Measurements from ENCODE around the gene GPLD1.

Gene GPLD1

DNA sequence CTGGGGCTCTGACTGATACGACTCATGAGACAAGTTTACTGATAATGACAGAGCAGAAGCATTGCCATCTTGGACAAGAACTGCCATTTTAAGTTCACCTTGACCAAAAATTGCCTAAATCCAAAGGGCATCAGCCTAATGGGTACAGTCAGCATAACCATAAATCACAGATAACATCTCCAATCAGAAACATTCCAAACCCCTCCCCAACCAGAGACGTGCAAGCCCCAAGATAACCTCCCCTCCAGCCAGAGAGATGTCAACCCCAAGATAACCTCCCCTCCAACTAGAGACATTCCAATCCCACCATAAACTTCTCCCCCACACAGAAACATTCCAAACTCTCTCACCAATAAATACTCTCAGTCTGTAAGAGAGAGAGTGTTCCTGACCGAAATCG, 10.5 kb downstream of the GPLD1 start:
- Histone ChIP-seq H3K36me3 (ENCODE audit: control insufficient read depth, insufficient read depth, low read length) (no peaks in the 10 kb centered on the region), H3K9ac (ENCODE audit: low read length) (no peak overlapping the region), H3K27me3 (ENCODE audit: control insufficient read depth, insufficient read depth, low read length) (no peaks in the 10 kb centered on the region), H3K27ac (ENCODE audit: low read depth, low read length) (no peak overlapping the region), H3K4me1 (ENCODE audit: control insufficient read depth, insufficient read depth, low read length) (no peaks in the 10 kb centered on the region), H3K4me3 (ENCODE audit: low read depth, low read length) (no peak overlapping the region), H3K9me3 (ENCODE audit: control insufficient read depth, insufficient read depth, low read depth, low read length) (peaks cover 10% of the 10 kb centered on the region)

DNA sequence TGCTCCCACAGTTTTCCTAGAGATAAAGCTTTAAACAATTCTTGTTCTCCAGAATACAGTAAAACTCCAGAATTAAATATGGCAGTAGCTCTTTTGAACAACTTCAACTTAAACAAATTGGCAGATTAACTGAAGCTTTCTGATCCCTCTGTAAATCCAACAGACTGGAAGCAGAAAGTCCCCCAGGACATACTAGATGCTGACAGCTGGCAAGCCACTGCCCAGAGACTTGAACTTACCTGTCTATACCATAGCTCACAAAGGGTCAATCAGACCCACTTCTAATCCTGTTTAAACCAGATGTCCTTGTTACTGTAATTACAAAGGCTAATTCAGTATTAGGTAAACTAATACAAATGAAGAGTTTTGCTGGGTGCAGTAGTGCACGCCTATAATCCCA, 12.3 kb downstream of the GPLD1 start:
- peaks cover 10% of the 10 kb centered on the region for H3K9me3 ChIP-seq (ENCODE audit: control insufficient read depth, insufficient read depth, low read depth, low read length)
- H3K27ac ChIP-seq (ENCODE audit: low read depth, low read length) = no peak overlapping the region
- no peak overlapping the region for H3K9ac ChIP-seq (ENCODE audit: low read length)
- no peak overlapping the region for H3K4me3 ChIP-seq (ENCODE audit: low read depth, low read length)
- no peaks in the 10 kb centered on the region for H3K27me3 ChIP-seq (ENCODE audit: control insufficient read depth, insufficient read depth, low read length)
- no peaks in the 10 kb centered on the region for H3K4me1 ChIP-seq (ENCODE audit: control insufficient read depth, insufficient read depth, low read length)
- no peaks in the 10 kb centered on the region for H3K36me3 ChIP-seq (ENCODE audit: control insufficient read depth, insufficient read depth, low read length)

DNA sequence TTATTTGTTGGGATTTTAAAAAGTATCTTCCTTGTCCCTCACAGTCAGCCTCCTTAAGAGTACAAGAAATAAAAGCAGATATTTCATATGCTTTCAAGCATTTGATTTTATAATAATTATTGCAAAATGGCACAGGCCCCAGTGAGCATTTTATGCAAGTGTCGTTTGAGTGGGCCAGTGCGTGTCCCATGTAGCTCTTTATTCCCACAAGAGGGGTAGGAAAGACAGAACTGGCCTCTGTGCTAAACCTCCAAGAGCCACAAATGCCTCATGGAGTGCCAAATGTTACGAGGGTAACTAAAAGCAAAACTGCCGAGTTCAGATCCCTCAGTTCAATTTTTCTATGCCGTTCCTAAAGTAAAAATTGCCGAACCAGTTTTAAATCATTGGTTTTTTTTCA, 12.7 kb downstream of the GPLD1 start:
- no peak overlapping the region for H3K9ac ChIP-seq (ENCODE audit: low read length)
- peaks cover 10% of the 10 kb centered on the region for H3K9me3 ChIP-seq (ENCODE audit: control insufficient read depth, insufficient read depth, low read depth, low read length)
- H3K4me3 ChIP-seq (ENCODE audit: low read depth, low read length) = no peak overlapping the region
- H3K27me3 ChIP-seq (ENCODE audit: control insufficient read depth, insufficient read depth, low read length) = no peaks in the 10 kb centered on the region
- no peaks in the 10 kb centered on the region for H3K36me3 ChIP-seq (ENCODE audit: control insufficient read depth, insufficient read depth, low read length)
- H3K27ac ChIP-seq (ENCODE audit: low read depth, low read length) = no peak overlapping the region
- H3K4me1 ChIP-seq (ENCODE audit: control insufficient read depth, insufficient read depth, low read length) = no peaks in the 10 kb centered on the region

DNA sequence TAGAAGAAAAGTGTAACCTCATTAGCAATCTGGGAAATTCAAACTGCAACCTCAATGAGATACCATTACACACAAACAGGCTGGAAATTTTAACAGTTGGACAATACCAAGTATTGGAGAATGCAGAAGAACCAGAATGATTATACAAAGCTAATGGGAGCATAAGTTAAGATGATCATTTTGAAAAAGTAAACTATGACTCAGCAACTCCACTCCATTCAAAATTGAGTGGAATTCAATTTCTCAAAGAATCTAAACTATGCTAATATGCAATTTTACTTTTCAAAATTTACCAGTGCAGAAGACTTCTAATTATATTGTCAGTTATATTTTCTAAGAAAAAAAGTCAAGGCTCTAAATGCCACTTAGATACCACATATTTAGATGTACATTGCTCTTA, 17.2 kb downstream of the GPLD1 start:
- no peak overlapping the region for H3K27ac ChIP-seq (ENCODE audit: low read depth, low read length)
- no peaks in the 10 kb centered on the region for H3K36me3 ChIP-seq (ENCODE audit: control insufficient read depth, insufficient read depth, low read length)
- no peaks in the 10 kb centered on the region for H3K9me3 ChIP-seq (ENCODE audit: control insufficient read depth, insufficient read depth, low read depth, low read length)
- no peaks in the 10 kb centered on the region for H3K4me1 ChIP-seq (ENCODE audit: control insufficient read depth, insufficient read depth, low read length)
- no peak overlapping the region for H3K9ac ChIP-seq (ENCODE audit: low read length)
- H3K27me3 ChIP-seq (ENCODE audit: control insufficient read depth, insufficient read depth, low read length) = no peaks in the 10 kb centered on the region
- no peak overlapping the region for H3K4me3 ChIP-seq (ENCODE audit: low read depth, low read length)

DNA sequence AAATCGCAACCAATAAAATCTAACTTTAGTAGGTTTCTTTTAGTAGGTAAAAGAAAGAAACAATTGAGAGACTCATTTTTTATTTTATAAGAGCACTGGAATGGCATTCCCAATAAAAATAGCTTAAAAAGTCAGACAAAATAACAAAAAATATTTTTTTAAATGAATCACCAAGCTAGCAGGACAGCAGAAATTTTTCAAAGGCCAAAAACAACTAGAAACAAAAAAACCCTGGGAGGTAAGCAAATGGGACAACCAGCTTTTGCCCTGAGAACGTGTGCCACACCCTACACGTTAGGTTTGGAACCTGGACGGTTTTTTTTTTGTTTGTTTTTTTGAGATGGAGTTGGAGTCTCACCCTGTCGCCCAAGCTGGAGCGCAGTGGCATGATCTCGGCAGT, 19.6 kb downstream of the GPLD1 start:
- H3K9ac ChIP-seq (ENCODE audit: low read length) = no peak overlapping the region
- no peak overlapping the region for H3K27ac ChIP-seq (ENCODE audit: low read depth, low read length)
- no peaks in the 10 kb centered on the region for H3K4me1 ChIP-seq (ENCODE audit: control insufficient read depth, insufficient read depth, low read length)
- no peak overlapping the region for H3K4me3 ChIP-seq (ENCODE audit: low read depth, low read length)
- no peaks in the 10 kb centered on the region for H3K27me3 ChIP-seq (ENCODE audit: control insufficient read depth, insufficient read depth, low read length)
- H3K36me3 ChIP-seq (ENCODE audit: control insufficient read depth, insufficient read depth, low read length) = no peaks in the 10 kb centered on the region
- H3K9me3 ChIP-seq (ENCODE audit: control insufficient read depth, insufficient read depth, low read depth, low read length) = no peaks in the 10 kb centered on the region

DNA sequence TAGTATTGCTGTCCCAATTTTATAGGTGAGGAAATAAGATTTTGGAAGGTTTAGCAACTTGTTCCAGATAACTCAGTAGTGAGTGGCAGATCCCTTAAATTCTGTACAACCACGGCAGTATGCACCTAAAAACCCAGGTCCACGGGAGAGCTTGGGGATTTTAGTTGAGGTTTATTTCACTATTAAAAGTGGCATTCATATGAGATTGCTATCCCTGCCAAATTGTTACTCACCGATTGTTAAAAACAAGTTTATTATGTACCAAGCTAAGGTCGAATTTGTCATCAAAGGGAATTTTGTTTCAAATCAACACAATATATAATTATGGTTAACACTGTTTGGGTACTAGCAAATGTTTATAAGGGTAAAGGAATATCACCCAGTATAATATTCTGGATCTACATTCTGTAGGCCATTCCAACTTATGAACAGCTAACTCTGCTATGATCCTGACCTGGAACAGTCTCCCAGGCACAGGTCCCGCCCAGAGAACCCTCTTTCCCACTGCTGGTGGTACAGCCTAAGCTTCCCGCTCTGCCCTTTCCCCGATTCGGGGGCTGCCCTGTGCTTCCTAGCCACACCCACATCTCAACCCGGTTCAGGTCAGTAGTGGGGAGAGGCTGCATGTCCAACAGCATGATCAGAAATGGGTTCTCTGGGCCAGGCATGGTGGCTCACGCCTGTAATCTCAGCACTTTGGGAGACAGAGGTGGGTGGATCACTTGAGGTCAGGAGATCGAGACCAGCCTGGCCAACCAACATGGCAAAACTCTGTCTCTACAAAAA, 24.9 kb downstream of the GPLD1 start:
- Histone ChIP-seq H3K4me1 (ENCODE audit: control insufficient read depth, insufficient read depth, low read length) (no peaks in the 10 kb centered on the region), H3K9me3 (ENCODE audit: control insufficient read depth, insufficient read depth, low read depth, low read length) (no peaks in the 10 kb centered on the region), H3K36me3 (ENCODE audit: control insufficient read depth, insufficient read depth, low read length) (no peaks in the 10 kb centered on the region), H3K4me3 (ENCODE audit: low read depth, low read length) (no peak overlapping the region), H3K27ac (ENCODE audit: low read depth, low read length) (no peak overlapping the region), H3K27me3 (ENCODE audit: control insufficient read depth, insufficient read depth, low read length) (no peaks in the 10 kb centered on the region), H3K9ac (ENCODE audit: low read length) (no peak overlapping the region)

DNA sequence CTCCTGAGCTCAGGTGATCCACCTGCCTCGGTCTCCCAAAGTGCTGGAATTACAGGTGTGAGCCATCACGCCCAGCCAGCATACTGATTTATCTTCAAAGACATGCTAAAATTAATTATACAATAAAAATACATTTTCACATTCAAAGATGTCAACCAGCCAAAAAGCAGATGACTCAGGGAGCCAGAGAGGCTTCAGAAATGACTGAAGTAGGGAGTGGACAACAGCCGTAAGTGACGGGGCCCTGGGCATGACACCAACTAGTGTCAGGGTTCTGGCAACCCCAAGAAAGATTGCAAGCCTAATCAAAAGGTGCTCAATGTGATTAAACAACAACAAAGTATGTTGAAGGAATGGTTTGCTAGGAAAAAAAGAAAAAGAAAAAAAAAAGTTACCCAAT, 28.4 kb downstream of the GPLD1 start:
- Histone ChIP-seq H3K4me3 (ENCODE audit: low read depth, low read length) (no peak overlapping the region), H3K9ac (ENCODE audit: low read length) (no peak overlapping the region), H3K4me1 (ENCODE audit: control insufficient read depth, insufficient read depth, low read length) (no peaks in the 10 kb centered on the region), H3K27ac (ENCODE audit: low read depth, low read length) (no peak overlapping the region), H3K27me3 (ENCODE audit: control insufficient read depth, insufficient read depth, low read length) (no peaks in the 10 kb centered on the region), H3K9me3 (ENCODE audit: control insufficient read depth, insufficient read depth, low read depth, low read length) (no peaks in the 10 kb centered on the region), H3K36me3 (ENCODE audit: control insufficient read depth, insufficient read depth, low read length) (no peaks in the 10 kb centered on the region)

DNA sequence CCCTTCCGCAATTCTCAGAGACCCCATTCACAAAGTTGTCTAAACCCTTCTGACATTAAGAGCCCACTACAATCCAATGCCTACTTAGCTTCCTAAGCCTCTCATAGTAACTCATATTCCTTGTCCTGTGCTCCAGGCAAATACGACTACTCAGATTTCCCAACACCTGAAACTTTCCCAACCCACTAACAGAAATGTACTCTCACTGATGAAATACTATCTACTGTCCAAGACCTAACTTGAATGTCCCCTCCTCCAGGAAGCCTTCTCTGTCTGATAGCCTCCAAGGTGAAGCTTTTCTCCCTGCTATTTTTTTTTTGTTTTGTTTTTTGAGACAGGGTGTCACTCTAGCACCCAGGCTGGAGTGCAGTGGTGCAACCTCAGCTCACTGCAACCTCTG, 30.4 kb downstream of the GPLD1 start:
- Histone ChIP-seq H3K27me3 (ENCODE audit: control insufficient read depth, insufficient read depth, low read length) (no peaks in the 10 kb centered on the region), H3K27ac (ENCODE audit: low read depth, low read length) (no peak overlapping the region), H3K9ac (ENCODE audit: low read length) (no peak overlapping the region), H3K4me1 (ENCODE audit: control insufficient read depth, insufficient read depth, low read length) (no peaks in the 10 kb centered on the region), H3K36me3 (ENCODE audit: control insufficient read depth, insufficient read depth, low read length) (no peaks in the 10 kb centered on the region), H3K9me3 (ENCODE audit: control insufficient read depth, insufficient read depth, low read depth, low read length) (no peaks in the 10 kb centered on the region), H3K4me3 (ENCODE audit: low read depth, low read length) (no peak overlapping the region)

DNA sequence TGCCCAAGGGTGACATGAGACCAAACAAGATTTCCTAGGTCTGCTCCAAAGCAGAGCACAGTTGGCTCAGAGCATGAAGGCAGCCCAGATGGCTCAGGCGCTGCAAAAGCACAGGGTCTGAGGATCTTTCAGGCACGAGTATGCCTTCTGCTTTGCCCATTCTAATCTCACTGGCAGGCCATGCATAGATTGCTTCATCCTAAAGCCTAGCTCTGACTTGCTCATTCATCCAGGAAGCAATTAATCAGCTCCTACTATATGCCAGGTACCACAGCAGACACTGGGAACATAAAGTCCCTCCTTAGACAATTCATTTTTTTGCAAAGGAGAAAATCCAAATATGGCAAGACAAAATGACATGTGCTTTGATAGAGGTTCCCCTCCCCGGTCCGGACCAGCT, 31.2 kb downstream of the GPLD1 start:
- no peaks in the 10 kb centered on the region for H3K36me3 ChIP-seq (ENCODE audit: control insufficient read depth, insufficient read depth, low read length)
- H3K4me3 ChIP-seq (ENCODE audit: low read depth, low read length) = no peak overlapping the region
- no peaks in the 10 kb centered on the region for H3K27me3 ChIP-seq (ENCODE audit: control insufficient read depth, insufficient read depth, low read length)
- H3K27ac ChIP-seq (ENCODE audit: low read depth, low read length) = no peak overlapping the region
- H3K4me1 ChIP-seq (ENCODE audit: control insufficient read depth, insufficient read depth, low read length) = no peaks in the 10 kb centered on the region
- H3K9me3 ChIP-seq (ENCODE audit: control insufficient read depth, insufficient read depth, low read depth, low read length) = no peaks in the 10 kb centered on the region
- no peak overlapping the region for H3K9ac ChIP-seq (ENCODE audit: low read length)

DNA sequence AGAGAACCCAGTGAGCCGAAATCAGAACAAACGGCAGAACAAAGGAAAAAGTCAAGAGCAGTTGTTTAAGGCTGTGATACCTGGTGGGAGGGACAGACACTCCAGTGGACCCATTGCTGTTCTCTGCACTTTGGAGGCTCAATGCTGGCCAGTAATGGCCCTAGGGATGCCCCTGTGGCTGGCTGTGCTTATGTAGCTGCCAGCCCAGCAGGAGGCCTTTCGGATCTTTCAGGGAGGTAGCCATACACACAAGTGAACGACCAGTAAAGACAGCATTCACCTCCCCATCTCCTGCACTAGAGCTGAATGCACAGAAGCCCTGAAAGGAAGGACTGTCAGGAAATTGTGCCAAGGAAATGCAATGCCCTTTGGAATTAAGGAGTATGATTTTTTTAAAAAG, 34.3 kb downstream of the GPLD1 start:
- Histone ChIP-seq H3K27me3 (ENCODE audit: control insufficient read depth, insufficient read depth, low read length) (no peaks in the 10 kb centered on the region), H3K9ac (ENCODE audit: low read length) (no peak overlapping the region), H3K27ac (ENCODE audit: low read depth, low read length) (no peak overlapping the region), H3K4me3 (ENCODE audit: low read depth, low read length) (no peak overlapping the region), H3K9me3 (ENCODE audit: control insufficient read depth, insufficient read depth, low read depth, low read length) (no peaks in the 10 kb centered on the region), H3K36me3 (ENCODE audit: control insufficient read depth, insufficient read depth, low read length) (no peaks in the 10 kb centered on the region), H3K4me1 (ENCODE audit: control insufficient read depth, insufficient read depth, low read length) (no peaks in the 10 kb centered on the region)

DNA sequence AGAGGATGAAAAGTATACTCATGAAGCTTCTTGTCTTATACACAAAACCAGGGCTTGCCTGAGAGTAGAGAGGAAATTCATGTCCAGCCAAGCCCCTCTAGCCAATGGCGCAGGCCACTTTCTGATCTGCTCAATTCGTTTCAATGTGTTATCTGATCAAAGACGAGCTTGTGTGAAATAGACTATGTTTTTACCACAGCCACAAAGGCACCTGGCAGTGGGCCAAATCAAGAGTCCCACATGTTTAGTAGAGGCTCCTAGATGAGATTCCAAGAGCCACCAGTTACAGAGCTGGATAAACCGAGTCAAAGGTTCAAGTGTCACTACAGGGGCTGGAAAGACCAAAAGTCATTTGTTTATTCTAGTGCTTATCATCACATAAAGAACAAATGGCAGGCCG, 34.9 kb downstream of the GPLD1 start:
- Histone ChIP-seq H3K36me3 (ENCODE audit: control insufficient read depth, insufficient read depth, low read length) (no peaks in the 10 kb centered on the region), H3K9me3 (ENCODE audit: control insufficient read depth, insufficient read depth, low read depth, low read length) (no peaks in the 10 kb centered on the region), H3K27me3 (ENCODE audit: control insufficient read depth, insufficient read depth, low read length) (no peaks in the 10 kb centered on the region), H3K9ac (ENCODE audit: low read length) (no peak overlapping the region), H3K4me3 (ENCODE audit: low read depth, low read length) (no peak overlapping the region), H3K27ac (ENCODE audit: low read depth, low read length) (no peak overlapping the region), H3K4me1 (ENCODE audit: control insufficient read depth, insufficient read depth, low read length) (no peaks in the 10 kb centered on the region)

DNA sequence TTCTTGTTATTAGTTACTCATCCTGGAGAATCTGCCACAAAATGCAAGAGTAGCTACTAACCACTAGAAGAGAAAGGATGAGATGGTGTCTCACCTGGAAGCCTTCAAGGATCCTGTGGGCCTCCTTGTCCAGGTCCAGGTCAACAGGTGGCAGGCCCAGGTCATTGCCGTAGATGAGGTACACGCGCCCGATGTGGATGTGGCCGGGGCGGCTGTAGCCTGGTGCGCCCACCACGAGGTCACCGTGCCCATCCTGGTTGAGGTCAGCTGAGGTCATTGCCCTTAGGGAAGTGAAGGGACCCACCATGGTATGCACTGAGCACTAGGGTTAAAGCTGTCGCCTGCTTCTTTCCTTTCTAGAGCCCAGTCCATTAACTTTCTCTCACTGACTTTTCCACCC, 35.5 kb downstream of the GPLD1 start:
- Histone ChIP-seq H3K27ac (ENCODE audit: low read depth, low read length) (no peak overlapping the region), H3K4me1 (ENCODE audit: control insufficient read depth, insufficient read depth, low read length) (no peaks in the 10 kb centered on the region), H3K9ac (ENCODE audit: low read length) (no peak overlapping the region), H3K9me3 (ENCODE audit: control insufficient read depth, insufficient read depth, low read depth, low read length) (no peaks in the 10 kb centered on the region), H3K4me3 (ENCODE audit: low read depth, low read length) (no peak overlapping the region), H3K27me3 (ENCODE audit: control insufficient read depth, insufficient read depth, low read length) (no peaks in the 10 kb centered on the region), H3K36me3 (ENCODE audit: control insufficient read depth, insufficient read depth, low read length) (no peaks in the 10 kb centered on the region)

Measured in HUES6 (cell line).